HEK293T (cell line): ENCODE data around the gene E2F2.
"Not testable (repeated sequence)": the region's sequence is repeated elsewhere in the genome, so short reads cannot be mapped to it uniquely, and the experiment has no call there.

Experiments used
- CTCF ChIA-PET: fragments of 350-600 bp; formaldehyde crosslinking; extraction: SDS; loops from one replicate; lab custom pipeline; 2021; ENCODE audit warnings: antibody characterized with exemption, inconsistent platforms; lab: Yijun Ruan, JAX
- POLR2A ChIA-PET: fragments of 350-600 bp; formaldehyde crosslinking; extraction: SDS; loops from one replicate; lab custom pipeline; 2020; ENCODE audit warnings: antibody characterized with exemption, inconsistent platforms; lab: Yijun Ruan, JAX
- DNase-seq: peaks from one replicate; pipeline ENCODE4 v3.0.0; 2012; ENCODE audit warnings: mixed read lengths; ENCODE audit errors: extremely low spot score
- ARNT ChIP-seq: fragments of 450-650 bp; IDR thresholded peaks from 2 replicates; pipeline ENCODE4 v1.6.1; 2017; ENCODE audit warnings: mild to moderate bottlenecking
- BHLHE40 ChIP-seq: fragments of 450-650 bp; IDR thresholded peaks from 2 replicates; pipeline ENCODE4 v1.6.1; 2016; ENCODE audit warnings: mild to moderate bottlenecking, moderate library complexity, borderline replicate concordance
- CTBP1 ChIP-seq: fragments of 450-650 bp; IDR thresholded peaks from 2 replicates; pipeline ENCODE4 v1.6.1; 2016; ENCODE audit warnings: borderline replicate concordance
- ELF4 ChIP-seq: fragments of 450-650 bp; IDR thresholded peaks from 2 replicates; pipeline ENCODE4 v1.6.1; 2017; ENCODE audit warnings: antibody characterized with exemption
- FOXA1 ChIP-seq: fragments of 450-650 bp; IDR thresholded peaks from 2 replicates; pipeline ENCODE4 v1.6.1; 2016; ENCODE audit warnings: mild to moderate bottlenecking
- FOXK2 ChIP-seq: fragments of 450-650 bp; IDR thresholded peaks from 2 replicates; pipeline ENCODE4 v1.6.1; 2016; ENCODE audit warnings: mild to moderate bottlenecking
- FOXM1 ChIP-seq: fragments of 450-650 bp; IDR thresholded peaks from 2 replicates; pipeline ENCODE4 v1.6.1; 2017; ENCODE audit warnings: mild to moderate bottlenecking, borderline replicate concordance
- HDGF ChIP-seq: fragments of 450-650 bp; IDR thresholded peaks from 2 replicates; pipeline ENCODE4 v1.6.1; 2017; ENCODE audit warnings: antibody characterized with exemption, borderline replicate concordance
- L3MBTL2 ChIP-seq: fragments of 450-650 bp; conservative IDR thresholded peaks from 2 replicates; pipeline ENCODE4 v1.6.1; 2016; ENCODE audit warnings: mild to moderate bottlenecking
- LEF1 ChIP-seq: fragments of 450-650 bp; IDR thresholded peaks from 2 replicates; pipeline ENCODE4 v1.6.1; 2017; ENCODE audit warnings: mild to moderate bottlenecking, borderline replicate concordance
- NFRKB ChIP-seq: fragments of 450-650 bp; IDR thresholded peaks from 2 replicates; pipeline ENCODE4 v1.6.1; 2016; ENCODE audit warnings: mild to moderate bottlenecking, moderate library complexity
- SP1 ChIP-seq: fragments of 450-650 bp; IDR thresholded peaks from 2 replicates; pipeline ENCODE4 v1.6.1; 2017
- SUZ12 ChIP-seq: fragments of 450-650 bp; IDR thresholded peaks from 2 replicates; pipeline ENCODE4 v1.6.1; 2016; ENCODE audit warnings: mild to moderate bottlenecking
- TARDBP ChIP-seq: fragments of 450-650 bp; IDR thresholded peaks from 2 replicates; pipeline ENCODE4 v1.6.1; 2016
- ZNF384 ChIP-seq: fragments of 450-650 bp; IDR thresholded peaks from 2 replicates; pipeline ENCODE4 v1.6.1; 2016
- TF ChIP-seq, protein P1 (sequence below): fragments of 450-650 bp; IDR thresholded peaks from 2 replicates; pipeline ENCODE4 v1.6.1; 2016

The E2F2 gene

DNA sequence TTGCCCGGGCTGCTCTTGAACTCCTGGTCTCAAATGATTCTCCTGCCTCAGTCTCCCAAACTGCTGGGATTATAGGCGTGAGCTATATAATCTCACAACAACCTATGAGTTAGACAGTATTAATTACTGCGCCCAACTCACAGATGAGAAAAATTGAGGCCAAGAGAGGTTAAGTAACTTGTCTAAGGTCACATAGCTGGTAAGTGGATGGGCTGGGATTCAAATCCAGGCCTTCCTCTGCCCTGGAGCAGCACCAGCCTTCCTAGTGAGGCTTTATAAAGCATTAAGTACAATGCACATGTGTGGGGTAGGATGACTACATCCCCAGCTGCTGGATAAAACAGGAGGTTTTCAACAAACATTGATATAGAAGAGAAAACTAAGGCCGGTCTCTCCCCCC is 15.1 kb downstream of the E2F2 start:
- ChIA-PET POLR2A (interaction anchor here (2.1 to 2.2 kb wide), 2 partner anchors 12 to 14 kb away, joined by 4 to 6 read pairs; no protein-coding TSS in a partner anchor), CTCF (interaction anchor here (0.6 to 2.2 kb wide), 2 partner anchors 17 to 19 kb away, joined by 3 to 8 read pairs; no protein-coding TSS in a partner anchor)
- TF ChIP-seq FOXA1 = no peak
- TF ChIP-seq BHLHE40 = no peak
- TF ChIP-seq TARDBP = no peak
- TF ChIP-seq FOXK2 = no peak
- TF ChIP-seq CTBP1 = no peak
- no peak for TF ChIP-seq L3MBTL2
- no peak for TF ChIP-seq NFRKB
- TF ChIP-seq SP1 = no peak
- TF ChIP-seq HDGF = no peak
- no peak for TF ChIP-seq ARNT
- TF ChIP-seq, protein P1, sequence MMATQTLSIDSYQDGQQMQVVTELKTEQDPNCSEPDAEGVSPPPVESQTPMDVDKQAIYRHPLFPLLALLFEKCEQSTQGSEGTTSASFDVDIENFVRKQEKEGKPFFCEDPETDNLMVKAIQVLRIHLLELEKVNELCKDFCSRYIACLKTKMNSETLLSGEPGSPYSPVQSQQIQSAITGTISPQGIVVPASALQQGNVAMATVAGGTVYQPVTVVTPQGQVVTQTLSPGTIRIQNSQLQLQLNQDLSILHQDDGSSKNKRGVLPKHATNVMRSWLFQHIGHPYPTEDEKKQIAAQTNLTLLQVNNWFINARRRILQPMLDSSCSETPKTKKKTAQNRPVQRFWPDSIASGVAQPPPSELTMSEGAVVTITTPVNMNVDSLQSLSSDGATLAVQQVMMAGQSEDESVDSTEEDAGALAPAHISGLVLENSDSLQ = no peak
- no peak for TF ChIP-seq ZNF384
- TF ChIP-seq ELF4 = no peak
- no peak for TF ChIP-seq LEF1
- TF ChIP-seq FOXM1 = no peak
- no peak for TF ChIP-seq SUZ12
- no peak for DNase-seq

GRCh38 chr1:23514111-23514679 is 16.8 kb downstream of the E2F2 start:
- TF ChIP-seq NFRKB = no peak
- TF ChIP-seq, protein P1 = no peak
- no peak for TF ChIP-seq BHLHE40
- TF ChIP-seq FOXK2 = no peak
- TF ChIP-seq ARNT = no peak
- no peak for TF ChIP-seq LEF1
- TF ChIP-seq SUZ12 = no peak
- no peak for TF ChIP-seq CTBP1
- no peak for TF ChIP-seq TARDBP
- POLR2A ChIA-PET = interaction anchor here (2.1 kb wide), 1 partner anchor 14 kb away, joined by 4 read pairs; no protein-coding TSS in a partner anchor
- DNase-seq = no peak
- CTCF ChIA-PET = interaction anchor here (1.1 to 2.2 kb wide), 2 partner anchors 14 to 18 kb away, joined by 4 to 8 read pairs; no protein-coding TSS in a partner anchor

DNA sequence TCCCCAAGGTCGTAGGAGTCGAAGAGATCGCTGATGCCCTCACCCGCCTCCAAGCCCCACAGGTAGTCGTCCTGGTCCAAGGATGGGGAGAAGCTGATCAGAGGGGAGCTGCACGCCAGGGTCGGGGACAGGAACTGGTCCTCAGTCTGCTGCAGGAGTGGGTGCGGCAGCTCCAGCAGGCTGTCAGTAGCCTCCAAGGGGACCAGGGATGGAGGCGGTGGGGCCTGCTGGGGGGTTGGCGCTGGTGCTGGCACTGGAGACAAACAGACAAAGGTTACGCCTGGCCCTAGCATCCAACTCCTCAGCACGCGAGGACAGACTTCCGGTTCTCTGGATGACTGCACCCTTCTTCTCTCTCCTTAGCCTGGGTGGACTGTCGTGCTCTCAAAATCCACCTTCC is 21.1 kb downstream of the E2F2 start:
- no peak for DNase-seq
- POLR2A ChIA-PET = interaction anchor here (1.3 kb wide), 1 partner anchor 18 kb away, joined by 3 read pairs; no protein-coding TSS in a partner anchor
- no peak for TF ChIP-seq SUZ12
- no peak for TF ChIP-seq NFRKB
- no peak for TF ChIP-seq HDGF
- TF ChIP-seq FOXK2 = no peak
- TF ChIP-seq SP1 = no peak
- TF ChIP-seq LEF1 = no peak
- TF ChIP-seq ELF4 = no peak
- TF ChIP-seq ARNT = no peak
- TF ChIP-seq TARDBP = no peak
- no peak for TF ChIP-seq FOXA1
- TF ChIP-seq CTBP1 = no peak
- TF ChIP-seq, protein P1 = no peak
- TF ChIP-seq BHLHE40 = no peak
- no peak for TF ChIP-seq L3MBTL2
- TF ChIP-seq ZNF384 = no peak
- no peak for TF ChIP-seq FOXM1
- CTCF ChIA-PET = interaction anchor here (0.9 kb wide), 1 partner anchor 13 kb away, joined by 3 read pairs; no protein-coding TSS in a partner anchor

DNA sequence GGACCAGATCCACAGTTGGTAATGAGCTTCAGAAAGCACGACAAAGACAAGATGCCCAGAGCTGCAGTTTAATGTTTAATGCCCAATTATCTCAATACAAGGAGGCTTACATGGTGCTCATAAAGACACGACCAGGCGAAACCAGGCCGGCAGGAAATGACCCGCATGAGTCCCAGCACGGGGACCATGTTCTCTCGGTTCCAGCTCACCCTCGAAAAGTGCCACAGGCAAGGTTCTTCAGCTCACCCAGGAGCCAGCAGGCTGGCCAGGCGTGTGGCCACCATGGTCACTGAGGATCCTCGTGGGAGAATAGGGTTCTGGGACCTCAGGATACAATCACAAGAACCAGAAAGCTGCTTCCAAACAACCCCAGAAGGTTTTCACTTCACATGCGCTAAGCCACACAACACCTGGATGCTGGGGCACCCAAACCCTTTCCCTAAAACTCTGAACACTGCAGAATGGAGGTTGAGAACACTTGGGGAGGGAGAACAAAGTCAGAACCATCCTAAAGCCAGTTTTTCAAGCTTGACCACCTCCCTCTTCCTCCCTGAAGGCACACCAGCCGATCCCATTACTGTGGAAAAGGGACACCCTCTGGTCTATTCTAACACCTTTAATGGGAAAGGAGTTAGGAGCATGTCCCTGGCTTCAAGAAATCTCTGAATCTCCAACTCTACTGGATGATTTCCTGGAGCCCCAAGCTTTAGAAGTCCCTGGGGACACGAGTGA is 24.5 kb downstream of the E2F2 start:
- POLR2A ChIA-PET = interaction anchor here (1.1 to 2.7 kb wide), 3 partner anchors 13 to 25 kb away, joined by 3 to 10 read pairs (median 3); partner anchors contain the start of gene E2F2
- TF ChIP-seq FOXA1 = no peak
- no peak for TF ChIP-seq FOXK2
- TF ChIP-seq ELF4 = no peak
- no peak for TF ChIP-seq NFRKB
- no peak for TF ChIP-seq ZNF384
- no peak for TF ChIP-seq SP1
- no peak for TF ChIP-seq TARDBP
- no peak for TF ChIP-seq SUZ12
- no peak for TF ChIP-seq CTBP1
- CTCF ChIA-PET = interaction anchor here (1.3 kb wide), 1 partner anchor 33 kb away, joined by 6 read pairs; no protein-coding TSS in a partner anchor
- no peak for DNase-seq

DNA sequence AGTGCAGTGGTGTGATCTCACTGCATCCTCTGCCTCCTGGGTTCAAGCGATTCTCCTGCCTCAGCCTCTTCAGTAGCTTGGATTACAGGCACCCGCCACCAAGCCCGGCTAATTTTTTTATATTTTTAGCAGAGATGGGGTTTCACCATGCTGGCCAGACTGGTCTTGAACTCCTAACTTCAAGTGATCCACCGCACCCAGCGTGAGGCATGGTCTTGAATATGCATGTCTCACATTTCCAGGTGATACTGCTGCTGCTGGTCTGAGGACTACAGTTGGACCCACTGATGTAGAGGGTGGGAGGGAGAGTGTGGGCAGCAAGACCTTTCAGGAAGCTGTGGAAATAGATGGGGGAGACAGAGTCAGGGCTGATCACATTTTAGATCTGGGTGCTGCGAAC is 25.2 kb downstream of the E2F2 start:
- ChIA-PET POLR2A (interaction anchor here (1.2 kb wide), 1 partner anchor 25 kb away, joined by 3 read pairs; the partner anchor contains the start of gene E2F2), CTCF (interaction anchor here (1.3 kb wide), 1 partner anchor 34 kb away, joined by 6 read pairs; no protein-coding TSS in a partner anchor)
- TF ChIP-seq TARDBP = no peak
- TF ChIP-seq ELF4 = no peak
- no peak for DNase-seq

DNA sequence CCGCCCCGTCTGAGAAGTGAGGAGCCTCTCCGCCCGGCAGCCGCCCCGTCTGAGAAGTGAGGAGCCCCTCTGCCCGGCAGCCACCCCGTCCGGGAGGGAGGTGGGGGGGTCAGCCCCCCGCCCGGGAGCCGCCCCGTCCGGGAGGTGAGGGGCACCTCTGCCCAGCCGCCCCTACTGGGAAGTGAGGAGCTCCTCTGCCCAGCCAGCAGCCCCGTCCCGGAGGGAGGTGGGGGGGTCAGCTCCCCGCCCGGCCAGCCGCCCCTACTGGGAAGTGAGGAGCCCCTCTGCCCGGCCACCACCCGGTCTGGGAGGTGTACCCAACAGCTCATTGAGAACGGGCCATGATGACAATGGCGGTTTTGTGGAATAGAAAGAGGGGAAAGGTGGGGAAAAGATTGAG is 26.9 kb downstream of the E2F2 start:
- POLR2A ChIA-PET, DNase-seq, CTCF ChIA-PET: not testable (repeated sequence)
